HEK293 (cell line): Measurements from ENCODE around the gene COL3A1.

Experiments
- CTCF ChIA-PET: fragments of 350-600 bp; formaldehyde crosslinking; extraction: SDS; loops from one replicate; lab custom pipeline; 2021; ENCODE audit warnings: antibody characterized with exemption; lab: Yijun Ruan, JAX
- POLR2A ChIA-PET: fragments of 300-600 bp; formaldehyde crosslinking; extraction: SDS; loops from one replicate; lab custom pipeline; 2020; ENCODE audit warnings: antibody characterized with exemption, inconsistent platforms; lab: Yijun Ruan, JAX
- H3K27ac ChIP-seq: fragments of 200-500 bp; sonication (Bioruptor generic); 2 replicates; pipeline ENCODE4 v1.5.1; 2014; ENCODE audit warnings: low read depth, low read length, control low read depth, inconsistent platforms; ENCODE audit errors: extremely low read depth
- H3K36me3 ChIP-seq, 2 experiments: fragments of 200-500 bp in 1 of 2; sonication (Bioruptor generic) in 1 of 2; 1 replicate in 1 of 2; 2 replicates in 1 of 2; pipeline ENCODE4 v1.5.1; 2014 to 2017; ENCODE audit warnings: inconsistent platforms in 2 of 2, low read length in 2 of 2; ENCODE audit not compliant: control insufficient read depth in 2 of 2, insufficient read depth in 1 of 2
- H3K4me1 ChIP-seq: fragments of 200-500 bp; sonication (Bioruptor generic); 2 replicates; pipeline ENCODE4 v1.5.1; 2014; ENCODE audit warnings: mild to moderate bottlenecking, low read length, inconsistent platforms; ENCODE audit not compliant: control insufficient read depth, insufficient read depth
- H3K4me3 ChIP-seq: 2 replicates; pipeline ENCODE4 v1.5.1; 2011; ENCODE audit warnings: low read depth, mild to moderate bottlenecking, control low read depth, low read length, moderate library complexity
- H3K9me3 ChIP-seq: fragments of 200-500 bp; sonication (Bioruptor generic); 2 replicates; pipeline ENCODE4 v1.5.1; 2014; ENCODE audit warnings: low read depth, low read length, inconsistent platforms; ENCODE audit not compliant: control insufficient read depth, insufficient read depth
- BCL11A ChIP-seq: fragments of 450-650 bp; formaldehyde crosslinking; IDR thresholded peaks from 2 replicates; pipeline ENCODE4 v1.5.1; 2016; ENCODE audit warnings: low read depth, missing biosample characterization, missing genetic modification characterization
- GFI1B ChIP-seq: fragments of 450-650 bp; formaldehyde crosslinking; IDR thresholded peaks from 2 replicates; pipeline ENCODE4 v1.5.1; 2016; ENCODE audit warnings: missing biosample characterization, missing genetic modification characterization
- GLIS2 ChIP-seq: fragments of 450-650 bp; formaldehyde crosslinking; IDR thresholded peaks from 2 replicates; pipeline ENCODE4 v1.5.1; 2016; ENCODE audit warnings: missing biosample characterization, missing genetic modification characterization
- KLF17 ChIP-seq: fragments of 450-650 bp; formaldehyde crosslinking; IDR thresholded peaks from 2 replicates; pipeline ENCODE4 v1.5.1; 2016; ENCODE audit warnings: missing biosample characterization, missing genetic modification characterization
- OVOL3 ChIP-seq: fragments of 450-650 bp; formaldehyde crosslinking; IDR thresholded peaks from 2 replicates; pipeline ENCODE4 v1.5.1; 2016; ENCODE audit warnings: missing biosample characterization, missing genetic modification characterization
- YY1 ChIP-seq: fragments of 450-650 bp; formaldehyde crosslinking; IDR thresholded peaks from 2 replicates; pipeline ENCODE4 v1.5.1; 2018; ENCODE audit warnings: missing biosample characterization, missing genetic modification characterization
- ZBTB20 ChIP-seq: fragments of 450-650 bp; formaldehyde crosslinking; IDR thresholded peaks from 2 replicates; pipeline ENCODE4 v1.5.1; 2016; ENCODE audit warnings: missing biosample characterization, missing genetic modification characterization
- ZNF138 ChIP-seq: fragments of 450-650 bp; formaldehyde crosslinking; IDR thresholded peaks from 2 replicates; pipeline ENCODE4 v1.5.1; 2016; ENCODE audit warnings: missing biosample characterization, missing genetic modification characterization, borderline replicate concordance
- ZNF157 ChIP-seq: fragments of 450-650 bp; formaldehyde crosslinking; IDR thresholded peaks from 2 replicates; pipeline ENCODE4 v1.5.1; 2016; ENCODE audit warnings: missing biosample characterization, missing genetic modification characterization
- ZNF426 ChIP-seq: fragments of 450-650 bp; formaldehyde crosslinking; IDR thresholded peaks from 2 replicates; pipeline ENCODE4 v1.5.1; 2017; ENCODE audit warnings: missing biosample characterization, missing genetic modification characterization, mild to moderate bottlenecking, inconsistent platforms, moderate library complexity
- ZNF473 ChIP-seq: fragments of 450-650 bp; formaldehyde crosslinking; IDR thresholded peaks from 2 replicates; pipeline ENCODE4 v1.5.1; 2017; ENCODE audit warnings: missing biosample characterization, missing genetic modification characterization
- ZNF488 ChIP-seq: fragments of 450-650 bp; formaldehyde crosslinking; IDR thresholded peaks from 2 replicates; pipeline ENCODE4 v1.5.1; 2016; ENCODE audit warnings: missing biosample characterization, missing genetic modification characterization
- ZNF510 ChIP-seq: fragments of 450-650 bp; formaldehyde crosslinking; IDR thresholded peaks from 2 replicates; pipeline ENCODE4 v1.5.1; 2018; ENCODE audit warnings: mild to moderate bottlenecking, missing genetic modification characterization, missing biosample characterization; ENCODE audit not compliant: insufficient replicate concordance
- ZNF560 ChIP-seq: fragments of 450-650 bp; formaldehyde crosslinking; IDR thresholded peaks from 2 replicates; pipeline ENCODE4 v1.5.1; 2017; ENCODE audit warnings: missing biosample characterization, missing genetic modification characterization, borderline replicate concordance
- TF ChIP-seq, protein P1 (sequence below): fragments of 450-650 bp; formaldehyde crosslinking; IDR thresholded peaks from 2 replicates; pipeline ENCODE4 v1.5.1; 2017; ENCODE audit warnings: missing biosample characterization, missing genetic modification characterization
- TF ChIP-seq, protein P2 (sequence below): fragments of 450-650 bp; formaldehyde crosslinking; IDR thresholded peaks from 2 replicates; pipeline ENCODE4 v1.5.1; 2016; ENCODE audit warnings: missing biosample characterization, missing genetic modification characterization, borderline replicate concordance
- TF ChIP-seq, protein P3 (sequence below): fragments of 450-650 bp; formaldehyde crosslinking; IDR thresholded peaks from 2 replicates; pipeline ENCODE4 v1.5.1; 2016; ENCODE audit warnings: missing biosample characterization, missing genetic modification characterization

Gene COL3A1

DNA sequence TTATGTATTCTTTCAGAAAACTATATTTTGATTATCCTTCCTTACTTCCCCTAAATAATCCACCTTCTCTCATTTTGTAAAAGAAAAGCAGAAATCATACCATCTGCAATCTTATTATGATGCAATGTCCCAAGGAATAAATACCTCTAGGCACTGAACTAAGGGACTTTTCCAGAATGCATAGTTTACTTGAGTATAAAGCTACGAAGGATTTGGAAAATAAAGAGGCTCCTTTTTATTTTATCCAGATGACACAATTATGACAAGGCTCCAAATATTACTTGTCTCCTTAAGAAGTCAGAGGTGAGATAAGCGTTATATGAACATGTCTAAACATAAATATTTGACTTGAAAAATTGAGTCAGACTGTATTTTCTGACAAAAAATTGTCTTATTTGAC, 72.1 kb downstream of the COL3A1 start (continued):
- TF ChIP-seq ZNF488 (no peak), BCL11A (tag by site-specific recombination) (no peak), YY1 (no peak), ZNF560 (no peak)

- Histone ChIP-seq H3K4me1 (0 out of 2 replicates have a peak, but pooled peaks cover 2% of the 10 kb centered on the region), H3K36me3 (no peaks in the 10 kb centered on the region), H3K9me3 (no peaks in the 10 kb centered on the region), H3K27ac (no peak overlapping the region), H3K4me3 (no peak overlapping the region)
- TF ChIP-seq ZNF473 (tag by site-specific recombination) = no peak
- no peak for TF ChIP-seq ZNF510 (tag by site-specific recombination)
- TF ChIP-seq GLIS2 (tag by site-specific recombination) = no peak
- TF ChIP-seq, protein P1, sequence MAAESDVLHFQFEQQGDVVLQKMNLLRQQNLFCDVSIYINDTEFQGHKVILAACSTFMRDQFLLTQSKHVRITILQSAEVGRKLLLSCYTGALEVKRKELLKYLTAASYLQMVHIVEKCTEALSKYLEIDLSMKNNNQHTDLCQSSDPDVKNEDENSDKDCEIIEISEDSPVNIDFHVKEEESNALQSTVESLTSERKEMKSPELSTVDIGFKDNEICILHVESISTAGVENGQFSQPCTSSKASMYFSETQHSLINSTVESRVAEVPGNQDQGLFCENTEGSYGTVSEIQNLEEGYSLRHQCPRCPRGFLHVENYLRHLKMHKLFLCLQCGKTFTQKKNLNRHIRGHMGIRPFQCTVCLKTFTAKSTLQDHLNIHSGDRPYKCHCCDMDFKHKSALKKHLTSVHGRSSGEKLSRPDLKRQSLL (tag by site-specific recombination) = no peak
- TF ChIP-seq ZNF157 = no peak
- TF ChIP-seq, protein P2, sequence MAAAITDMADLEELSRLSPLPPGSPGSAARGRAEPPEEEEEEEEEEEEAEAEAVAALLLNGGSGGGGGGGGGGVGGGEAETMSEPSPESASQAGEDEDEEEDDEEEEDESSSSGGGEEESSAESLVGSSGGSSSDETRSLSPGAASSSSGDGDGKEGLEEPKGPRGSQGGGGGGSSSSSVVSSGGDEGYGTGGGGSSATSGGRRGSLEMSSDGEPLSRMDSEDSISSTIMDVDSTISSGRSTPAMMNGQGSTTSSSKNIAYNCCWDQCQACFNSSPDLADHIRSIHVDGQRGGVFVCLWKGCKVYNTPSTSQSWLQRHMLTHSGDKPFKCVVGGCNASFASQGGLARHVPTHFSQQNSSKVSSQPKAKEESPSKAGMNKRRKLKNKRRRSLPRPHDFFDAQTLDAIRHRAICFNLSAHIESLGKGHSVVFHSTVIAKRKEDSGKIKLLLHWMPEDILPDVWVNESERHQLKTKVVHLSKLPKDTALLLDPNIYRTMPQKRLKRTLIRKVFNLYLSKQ (tag by site-specific recombination) = no peak
- no peak for TF ChIP-seq ZBTB20
- TF ChIP-seq, protein P3, sequence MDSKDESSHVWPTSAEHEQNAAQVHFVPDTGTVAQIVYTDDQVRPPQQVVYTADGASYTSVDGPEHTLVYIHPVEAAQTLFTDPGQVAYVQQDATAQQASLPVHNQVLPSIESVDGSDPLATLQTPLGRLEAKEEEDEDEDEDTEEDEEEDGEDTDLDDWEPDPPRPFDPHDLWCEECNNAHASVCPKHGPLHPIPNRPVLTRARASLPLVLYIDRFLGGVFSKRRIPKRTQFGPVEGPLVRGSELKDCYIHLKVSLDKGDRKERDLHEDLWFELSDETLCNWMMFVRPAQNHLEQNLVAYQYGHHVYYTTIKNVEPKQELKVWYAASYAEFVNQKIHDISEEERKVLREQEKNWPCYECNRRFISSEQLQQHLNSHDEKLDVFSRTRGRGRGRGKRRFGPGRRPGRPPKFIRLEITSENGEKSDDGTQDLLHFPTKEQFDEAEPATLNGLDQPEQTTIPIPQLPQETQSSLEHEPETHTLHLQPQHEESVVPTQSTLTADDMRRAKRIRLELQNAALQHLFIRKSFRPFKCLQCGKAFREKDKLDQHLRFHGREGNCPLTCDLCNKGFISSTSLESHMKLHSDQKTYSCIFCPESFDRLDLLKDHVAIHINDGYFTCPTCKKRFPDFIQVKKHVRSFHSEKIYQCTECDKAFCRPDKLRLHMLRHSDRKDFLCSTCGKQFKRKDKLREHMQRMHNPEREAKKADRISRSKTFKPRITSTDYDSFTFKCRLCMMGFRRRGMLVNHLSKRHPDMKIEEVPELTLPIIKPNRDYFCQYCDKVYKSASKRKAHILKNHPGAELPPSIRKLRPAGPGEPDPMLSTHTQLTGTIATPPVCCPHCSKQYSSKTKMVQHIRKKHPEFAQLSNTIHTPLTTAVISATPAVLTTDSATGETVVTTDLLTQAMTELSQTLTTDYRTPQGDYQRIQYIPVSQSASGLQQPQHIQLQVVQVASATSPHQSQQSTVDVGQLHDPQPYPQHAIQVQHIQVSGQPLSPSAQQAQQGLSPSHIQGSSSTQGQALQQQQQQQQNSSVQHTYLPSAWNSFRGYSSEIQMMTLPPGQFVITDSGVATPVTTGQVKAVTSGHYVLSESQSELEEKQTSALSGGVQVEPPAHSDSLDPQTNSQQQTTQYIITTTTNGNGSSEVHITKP (tag by site-specific recombination) = no peak
- no peak for TF ChIP-seq ZNF426 (tag by site-specific recombination)
- no peak for TF ChIP-seq GFI1B (tag by site-specific recombination)
- no peak for TF ChIP-seq KLF17 (tag by site-specific recombination)
- TF ChIP-seq ZNF138 (tag by site-specific recombination) = no peak
- no peak for TF ChIP-seq OVOL3 (tag by site-specific recombination)
- ChIA-PET CTCF (interaction anchor here (0.6 kb wide), 1 partner anchor 99 kb away, joined by 3 read pairs; no protein-coding TSS in a partner anchor), POLR2A (no interaction called here)
Observed at GRCh38 chr2:189047171-189047888, 73.2 kb downstream of the COL3A1 start.
